K562 (cell line): ENCODE results near the gene TCF3. TPM values are rescaled to one million over a fixed set of nuclear protein-coding genes. Genes with fewer than 3 reads are reported as not detected.
A peak's percentile ranks its signal among the peaks of the same experiment; 100 is the strongest.

Experiments used
- ATAC-seq: fragments of 200-7000 bp; cut with Tn5 transposase; 3 replicates; pipeline ENCODE4 v1.9.1; 2020; ENCODE audit warnings: moderate library complexity
- BruUV-seq: library from RNA; stranded (reverse); fragments of 400-500 nt; replicated peaks from 2 replicates; lab custom pipeline; 2021; lab: Mats Ljungman, UMichigan
- CTCF ChIA-PET: fragments of 300-600 bp; formaldehyde crosslinking; extraction: SDS; loops from one replicate; lab custom pipeline; 2021; ENCODE audit warnings: low intra/inter-chr PET ratio; lab: Yijun Ruan, JAX
- POLR2A ChIA-PET: fragments of 300-600, 350-650 bp; sonication (Branson Sonifier 250); formaldehyde crosslinking; extraction: SDS; loops from one replicate; lab custom pipeline; 2021; ENCODE audit warnings: antibody characterized with exemption, inconsistent platforms; lab: Yijun Ruan, JAX
- DNase-seq, 4 experiments: peaks; one replicate each; pipeline versions ENCODE4 v3.0.0 to v3.0.0-alpha.2; 2011 to 2018; ENCODE audit warnings: low spot score in 3 of 4, mixed read lengths in 3 of 4; ENCODE audit errors: extremely low read depth in 1 of 4
- FAIRE-seq: peaks from 2 replicates; lab custom pipeline; 2011; peaks lifted over from hg19 to GRCh38; lab: Jason Lieb, UNC
- H2AFZ ChIP-seq: 2 replicates; pipeline ENCODE4 v1.6.0; 2011; ENCODE audit warnings: low read depth, low read length, control low read depth, inconsistent platforms
- H3K27ac ChIP-seq: fragments of 200-600 bp; 3 replicates; pipeline ENCODE4 v1.8.0; 2011; ENCODE audit warnings: low read depth, mild to moderate bottlenecking, control low read depth, inconsistent platforms, low read length, moderate library complexity, mixed read lengths; ENCODE audit errors: extremely low read depth
- H3K27me3 ChIP-seq, 2 experiments: fragments of 300-600 bp in 1 of 2; 2 replicates in 1 of 2; 3 replicates in 1 of 2; pipeline versions ENCODE4 v1.6.0 to v1.8.0; 2011; ENCODE audit warnings: inconsistent platforms in 2 of 2, low read length in 2 of 2, mild to moderate bottlenecking in 1 of 2, mixed read lengths in 1 of 2, moderate library complexity in 1 of 2; ENCODE audit not compliant: control insufficient read depth in 2 of 2, insufficient read depth in 2 of 2
- H3K36me3 ChIP-seq: fragments of 300-600 bp; 3 replicates; pipeline ENCODE4 v1.8.0; 2011; ENCODE audit warnings: mild to moderate bottlenecking, low read length, inconsistent platforms; ENCODE audit not compliant: control insufficient read depth, insufficient read depth
- H3K4me1 ChIP-seq, 2 experiments: fragments of 200-600 bp in 1 of 2; replicated peaks in 1 of 2; 2 replicates in 1 of 2; 3 replicates in 1 of 2; pipeline versions ENCODE4 v1.5.1 to v1.8.0; 2011; ENCODE audit warnings: inconsistent platforms in 2 of 2, low read length in 2 of 2, mild to moderate bottlenecking in 1 of 2, mixed read lengths in 1 of 2, moderate library complexity in 1 of 2; ENCODE audit not compliant: control insufficient read depth in 2 of 2, insufficient read depth in 2 of 2
- H3K4me2 ChIP-seq: 2 replicates; pipeline ENCODE4 v1.6.1; 2011; ENCODE audit warnings: low read length, control low read depth, inconsistent platforms, mixed read lengths; ENCODE audit not compliant: insufficient read depth
- H3K4me3 ChIP-seq: fragments of 200-600 bp; sonication (generic), shearing (Covaris generic); 2 replicates; pipeline ENCODE4 v1.5.1; 2016; ENCODE audit warnings: control low read depth, inconsistent platforms
- H3K79me2 ChIP-seq: fragments of 200-600 bp; 3 replicates; pipeline ENCODE4 v1.8.0; 2011; ENCODE audit warnings: low read length, inconsistent platforms; ENCODE audit not compliant: control insufficient read depth, insufficient read depth
- H3K9ac ChIP-seq, 2 experiments: 2 replicates each; pipeline versions ENCODE4 v1.6.0 to v1.6.1; 2011; ENCODE audit warnings: low read depth in 2 of 2, low read length in 2 of 2, control low read depth in 1 of 2, inconsistent platforms in 1 of 2, mild to moderate bottlenecking in 1 of 2, mixed read lengths in 1 of 2; ENCODE audit not compliant: insufficient read depth in 1 of 2
- H3K9me1 ChIP-seq: one replicate; pipeline ENCODE4 v1.6.0; 2011; ENCODE audit warnings: inconsistent platforms, mild to moderate bottlenecking, low read length, moderate library complexity; ENCODE audit not compliant: control insufficient read depth, insufficient read depth
- H3K9me3 ChIP-seq: replicated peaks from 2 replicates; pipeline ENCODE4 v1.5.1; 2011; ENCODE audit warnings: low read depth, low read length, inconsistent platforms; ENCODE audit not compliant: control insufficient read depth, insufficient read depth
- H4K20me1 ChIP-seq: replicated peaks from 2 replicates; pipeline ENCODE4 v1.6.1; 2011; ENCODE audit warnings: low read length, inconsistent platforms, mixed read lengths; ENCODE audit not compliant: control insufficient read depth, insufficient read depth
- ARID2 ChIP-seq: fragments of 450-650 bp; IDR thresholded peaks from 2 replicates; pipeline ENCODE4 v1.6.1; 2017; ENCODE audit warnings: antibody characterized with exemption, mild to moderate bottlenecking
- ARNT ChIP-seq, 2 experiments: fragments of 450-650 bp; IDR thresholded peaks; 2 replicates each; pipeline ENCODE4 v1.6.1; 2016; ENCODE audit warnings: mild to moderate bottlenecking in 1 of 2
- DMBX1 ChIP-seq: fragments of 250-450 bp; sonication (Bioruptor Pico); IDR thresholded peaks from 2 replicates; pipeline ENCODE4 v1.8.0; 2022; ENCODE audit warnings: inconsistent platforms, mild to moderate bottlenecking, moderate library complexity, borderline replicate concordance
- FIP1L1 ChIP-seq: fragments of 200-400 bp; formaldehyde crosslinking; IDR thresholded peaks from 2 replicates; pipeline ENCODE4 v1.6.1; 2018; ENCODE audit warnings: mild to moderate bottlenecking, low read depth, low read length; ENCODE audit not compliant: poor library complexity, severe bottlenecking
- GTF2E2 ChIP-seq: fragments of 200-800 bp; sonication (Bioruptor generic); IDR thresholded peaks from 2 replicates; pipeline ENCODE4 v1.6.1; 2016; ENCODE audit warnings: missing genetic modification characterization, missing compliant biosample characterization
- HDGF ChIP-seq: fragments of 450-650 bp; IDR thresholded peaks from 2 replicates; pipeline ENCODE4 v1.6.1; 2016
- RBBP5 ChIP-seq: fragments of 200-600 bp; sonication (generic); IDR thresholded peaks from 2 replicates; pipeline ENCODE4 v1.6.1; 2012; ENCODE audit warnings: borderline replicate concordance, mild to moderate bottlenecking, low read length, control low read depth, inconsistent platforms; ENCODE audit not compliant: insufficient read depth, poor library complexity, severe bottlenecking
- SAFB2 ChIP-seq: fragments of 200-400 bp; formaldehyde crosslinking; IDR thresholded peaks from 2 replicates; pipeline ENCODE4 v1.6.1; 2018; ENCODE audit warnings: borderline replicate concordance, low read length, low read depth, moderate library complexity; ENCODE audit not compliant: severe bottlenecking
- SUPT5H ChIP-seq: fragments of 450-650 bp; IDR thresholded peaks from 2 replicates; pipeline ENCODE4 v1.6.1; 2016
- TAF15 ChIP-seq: fragments of 200-400 bp; formaldehyde crosslinking; IDR thresholded peaks from 2 replicates; pipeline ENCODE4 v1.6.1; 2017; ENCODE audit warnings: mild to moderate bottlenecking, low read depth, low read length, moderate library complexity
- ZNF140 ChIP-seq: fragments of 250-450 bp; sonication (Bioruptor Pico); IDR thresholded peaks from 2 replicates; pipeline ENCODE4 v1.8.0; 2021; ENCODE audit warnings: moderate library complexity, mild to moderate bottlenecking, inconsistent platforms
- ZNF583 ChIP-seq: fragments of 250-450 bp; sonication (Bioruptor Pico); IDR thresholded peaks from 2 replicates; pipeline ENCODE4 v1.4.0; 2020
- WGBS: fragments of 100-300 bp; shearing (Covaris generic); methylation state at CpG from one replicate; pipeline ENCODE4 v1.1.6; 2016; ENCODE audit warnings: low coverage, mixed read lengths; ENCODE audit not compliant: insufficient coverage; ENCODE audit errors: missing lambda C conversion rate; 5-methylcytosine and 5-hydroxymethylcytosine counted together
- in situ Hi-C: fragments of 300-500 bp; cut with MboI; formaldehyde crosslinking; loops from 4 replicates; pipeline ENCODE4 v1.15.0; 2018; ENCODE audit warnings: inconsistent platforms, mixed read lengths
- intact Hi-C: fragments of 100-400 bp; cut with micrococcal nuclease; formaldehyde crosslinking; loops from 2 replicates; pipeline ENCODE4 v1.14.2; 2022
- polyA plus RNA-seq, 8 experiments: library from polyadenylated mRNA; depleted of rRNA in 4 of 8; stranded (reverse) in 5 of 8; unstranded in 3 of 8; fragments of >200 nt; fragmentation: Nextera tagmentation in 2 of 8; fragmentation: Illumina TruSeq in 1 of 8; extraction: Ambion mirVana in 2 of 8; extraction: Trizol in 1 of 8; gene quantifications; 2 replicates each; pipeline versions ENCODE4 v1.2.1 to v1.2.3, GENCODE V29; 2011 to 2014; ENCODE audit warnings: inconsistent platforms in 1 of 8, missing spikeins in 1 of 8
- total RNA-seq, 7 experiments: library from RNA; depleted of rRNA in 6 of 7; stranded (reverse); fragments of >200 nt in 6 of 7; fragmentation: Illumina TruSeq in 2 of 7; extraction: Trizol in 2 of 7; gene quantifications; 2 replicates each; pipeline versions ENCODE4 v1.2.1 to v1.2.3, GENCODE V29; 2011 to 2021; ENCODE audit warnings: low replicate concordance in 1 of 7
- TF ChIP-seq, protein P1 (sequence below): fragments of 450-650 bp; IDR thresholded peaks from 2 replicates; pipeline ENCODE4 v1.6.1; 2018; ENCODE audit not compliant: partially characterized antibody
- TF ChIP-seq, protein P2 (sequence below): fragments of 250-450 bp; sonication (Bioruptor Pico); IDR thresholded peaks from 2 replicates; pipeline ENCODE4 v1.4.0; 2020; ENCODE audit warnings: mild to moderate bottlenecking
- TF ChIP-seq, protein P3 (sequence below), 2 experiments: IDR thresholded peaks; 2 replicates each; pipeline ENCODE4 v1.6.1; 2011; ENCODE audit warnings: borderline replicate concordance in 1 of 2, control low read depth in 1 of 2, low read depth in 1 of 2, low read length in 1 of 2, mild to moderate bottlenecking in 1 of 2, mixed read lengths in 1 of 2, moderate library complexity in 1 of 2; ENCODE audit not compliant: insufficient read depth in 1 of 2, insufficient read length in 1 of 2, poor library complexity in 1 of 2, severe bottlenecking in 1 of 2; ENCODE audit errors: extremely low read depth in 1 of 2

TCF3 gene
- total and polyA plus RNA-seq, 9 of the 15 experiments (the other 6 are each of a cell fraction or from before 2014, with no cell fraction given) = 5.6 to 259 (median 84.0) TPM

DNA sequence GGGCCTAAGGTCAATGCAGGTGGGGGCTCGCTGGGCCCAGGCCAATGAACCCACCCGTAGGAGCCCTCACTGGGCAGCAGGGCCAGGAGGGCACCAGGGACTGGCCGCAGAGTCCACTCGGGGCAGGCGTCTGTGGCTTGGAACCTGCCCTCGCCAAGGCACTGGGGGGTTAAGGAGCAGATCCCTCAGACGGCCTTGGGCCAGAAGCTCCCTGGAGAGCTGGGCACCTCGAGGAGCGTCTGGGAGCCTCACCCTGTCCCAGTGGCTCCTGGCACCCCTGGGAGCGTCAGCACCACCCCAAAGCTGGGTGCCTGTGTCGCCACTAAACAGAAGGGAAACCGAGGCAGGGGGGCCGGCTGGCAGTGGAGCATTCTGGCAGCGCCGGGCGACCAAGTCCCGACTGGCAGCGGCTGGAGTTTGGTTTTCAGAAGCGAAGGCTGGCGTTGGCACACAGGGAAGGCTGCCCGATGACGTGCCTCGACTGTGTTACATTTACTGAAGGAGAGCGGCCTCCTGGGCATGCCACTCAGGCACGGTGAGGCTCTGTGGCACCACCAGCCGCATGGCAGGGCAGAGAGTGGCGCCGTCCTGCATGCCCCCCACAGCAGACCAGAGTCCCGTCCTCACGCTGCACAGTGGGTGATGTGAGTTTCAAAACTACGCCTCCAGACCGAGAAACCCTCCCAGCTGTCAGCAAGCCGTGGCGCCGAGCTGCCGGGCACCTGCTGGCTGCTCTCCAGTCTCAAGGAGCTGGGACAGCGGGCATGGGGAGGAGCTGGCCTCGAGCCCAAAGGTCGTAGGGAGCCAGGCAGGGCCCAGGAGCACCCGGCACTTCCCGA, 75.1 kb downstream of the TCF3 start:
- no peaks in the 10 kb centered on the region for H3K9me3 ChIP-seq
- ChIA-PET CTCF (no interaction called here), POLR2A (interaction anchor here (0.5 to 4.0 kb wide), 2 partner anchors 13 to 24 kb away, joined by 3 to 40 read pairs; partner anchors contain the start of gene MBD3)
- no peak for ATAC-seq
- H3K4me2 ChIP-seq = no peak overlapping the region
- DNase-seq = no peak
- FAIRE-seq = no peak
- WGBS = 85% methylated on average over 30 of the region's 41 CpGs
- peaks cover 58% of the 10 kb centered on the region; the same call in 2 of the 3 replicates for H3K36me3 ChIP-seq
- no peaks in the 10 kb centered on the region for H3K27me3 ChIP-seq
- no TSS peak for BruUV-seq
- H3K9me1 ChIP-seq = no peaks in the 10 kb centered on the region
- H4K20me1 ChIP-seq = no peaks in the 10 kb centered on the region; the same call in 1 of the 2 replicates
- H3K9ac ChIP-seq = no peak overlapping the region
- in situ Hi-C loops (no loop called here), intact Hi-C loops (no loop called here)
- no peaks in the 10 kb centered on the region for H3K79me2 ChIP-seq
- H3K27ac ChIP-seq = no peak overlapping the region
- H3K4me1 ChIP-seq = peaks cover 7 to 47% of the 10 kb centered on the region in 2 experiments; a peak in 3 of 5 replicates
- no peak overlapping the region for H2AFZ ChIP-seq
- no peak overlapping the region for H3K4me3 ChIP-seq
- TF ChIP-seq SUPT5H (no peak), RBBP5 (no peak), ARNT (IDR thresholded peaks at IDR 0.05) (no peak), TAF15 (no peak), ZNF140 (CRISPR knock-in tag) (no peak), GTF2E2 (tag) (no peak), FIP1L1 (peak; percentile 11), ZNF583 (CRISPR knock-in tag) (no peak), HDGF (no peak), SAFB2 (no peak), ARID2 (no peak), DMBX1 (CRISPR knock-in tag) (no peak)
- TF ChIP-seq, protein P1, sequence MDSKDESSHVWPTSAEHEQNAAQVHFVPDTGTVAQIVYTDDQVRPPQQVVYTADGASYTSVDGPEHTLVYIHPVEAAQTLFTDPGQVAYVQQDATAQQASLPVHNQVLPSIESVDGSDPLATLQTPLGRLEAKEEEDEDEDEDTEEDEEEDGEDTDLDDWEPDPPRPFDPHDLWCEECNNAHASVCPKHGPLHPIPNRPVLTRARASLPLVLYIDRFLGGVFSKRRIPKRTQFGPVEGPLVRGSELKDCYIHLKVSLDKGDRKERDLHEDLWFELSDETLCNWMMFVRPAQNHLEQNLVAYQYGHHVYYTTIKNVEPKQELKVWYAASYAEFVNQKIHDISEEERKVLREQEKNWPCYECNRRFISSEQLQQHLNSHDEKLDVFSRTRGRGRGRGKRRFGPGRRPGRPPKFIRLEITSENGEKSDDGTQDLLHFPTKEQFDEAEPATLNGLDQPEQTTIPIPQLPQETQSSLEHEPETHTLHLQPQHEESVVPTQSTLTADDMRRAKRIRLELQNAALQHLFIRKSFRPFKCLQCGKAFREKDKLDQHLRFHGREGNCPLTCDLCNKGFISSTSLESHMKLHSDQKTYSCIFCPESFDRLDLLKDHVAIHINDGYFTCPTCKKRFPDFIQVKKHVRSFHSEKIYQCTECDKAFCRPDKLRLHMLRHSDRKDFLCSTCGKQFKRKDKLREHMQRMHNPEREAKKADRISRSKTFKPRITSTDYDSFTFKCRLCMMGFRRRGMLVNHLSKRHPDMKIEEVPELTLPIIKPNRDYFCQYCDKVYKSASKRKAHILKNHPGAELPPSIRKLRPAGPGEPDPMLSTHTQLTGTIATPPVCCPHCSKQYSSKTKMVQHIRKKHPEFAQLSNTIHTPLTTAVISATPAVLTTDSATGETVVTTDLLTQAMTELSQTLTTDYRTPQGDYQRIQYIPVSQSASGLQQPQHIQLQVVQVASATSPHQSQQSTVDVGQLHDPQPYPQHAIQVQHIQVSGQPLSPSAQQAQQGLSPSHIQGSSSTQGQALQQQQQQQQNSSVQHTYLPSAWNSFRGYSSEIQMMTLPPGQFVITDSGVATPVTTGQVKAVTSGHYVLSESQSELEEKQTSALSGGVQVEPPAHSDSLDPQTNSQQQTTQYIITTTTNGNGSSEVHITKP = no peak
- TF ChIP-seq, protein P2, sequence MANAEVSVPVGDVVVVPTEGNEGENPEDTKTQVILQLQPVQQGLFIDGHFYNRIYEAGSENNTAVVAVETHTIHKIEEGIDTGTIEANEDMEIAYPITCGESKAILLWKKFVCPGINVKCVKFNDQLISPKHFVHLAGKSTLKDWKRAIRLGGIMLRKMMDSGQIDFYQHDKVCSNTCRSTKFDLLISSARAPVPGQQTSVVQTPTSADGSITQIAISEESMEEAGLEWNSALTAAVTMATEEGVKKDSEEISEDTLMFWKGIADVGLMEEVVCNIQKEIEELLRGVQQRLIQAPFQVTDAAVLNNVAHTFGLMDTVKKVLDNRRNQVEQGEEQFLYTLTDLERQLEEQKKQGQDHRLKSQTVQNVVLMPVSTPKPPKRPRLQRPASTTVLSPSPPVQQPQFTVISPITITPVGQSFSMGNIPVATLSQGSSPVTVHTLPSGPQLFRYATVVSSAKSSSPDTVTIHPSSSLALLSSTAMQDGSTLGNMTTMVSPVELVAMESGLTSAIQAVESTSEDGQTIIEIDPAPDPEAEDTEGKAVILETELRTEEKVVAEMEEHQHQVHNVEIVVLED = no peak
- TF ChIP-seq, protein P3, sequence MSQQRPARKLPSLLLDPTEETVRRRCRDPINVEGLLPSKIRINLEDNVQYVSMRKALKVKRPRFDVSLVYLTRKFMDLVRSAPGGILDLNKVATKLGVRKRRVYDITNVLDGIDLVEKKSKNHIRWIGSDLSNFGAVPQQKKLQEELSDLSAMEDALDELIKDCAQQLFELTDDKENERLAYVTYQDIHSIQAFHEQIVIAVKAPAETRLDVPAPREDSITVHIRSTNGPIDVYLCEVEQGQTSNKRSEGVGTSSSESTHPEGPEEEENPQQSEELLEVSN (IDR thresholded peaks at IDR 0.05; ENCODE audit: borderline replicate concordance in 1 of 2, extremely low read depth in 1 of 2, insufficient read depth in 1 of 2, insufficient read length in 1 of 2, low read depth in 1 of 2, low read length in 1 of 2, poor library complexity in 1 of 2, severe bottlenecking in 1 of 2) = no peak
